Right lobe of liver (tissue), 6 donors: Measurements from ENCODE around the gene PPP4R4. TPM values are rescaled to one million over a fixed set of nuclear protein-coding genes. Genes with fewer than 3 reads are reported as not detected.

Experiments
- ATAC-seq, 4 donors: fragments of 200-7000 bp; cut with Tn5 transposase; one replicate each; pipeline ENCODE4 v1.9.1; 2020; ENCODE audit warnings: mild to moderate bottlenecking in 4 of 4, moderate library complexity in 4 of 4
- DNase-seq, 3 donors: peaks; one replicate each; pipeline ENCODE4 v3.0.0-alpha.2; 2020
- H3K27ac ChIP-seq, 3 donors: fragments of 200-600 bp; one replicate each; pipeline ENCODE4 v1.8.0; 2022
- H3K27me3 ChIP-seq, 2 donors: fragments of 200-600 bp; one replicate each; pipeline ENCODE4 v1.8.0; 2022
- H3K36me3 ChIP-seq, 4 donors: fragments of 200-600 bp; sonication (generic) in 1 of 4; one replicate each; pipeline versions ENCODE4 v1.5.1 to v1.8.0; 2017 to 2022; ENCODE audit warnings: control low read depth in 1 of 4
- H3K4me1 ChIP-seq, 4 donors: fragments of 200-600 bp; sonication (generic) in 1 of 4; one replicate each; pipeline versions ENCODE4 v1.5.1 to v1.8.0; 2017 to 2022; ENCODE audit warnings: control low read depth in 1 of 4
- H3K4me3 ChIP-seq, 3 donors: fragments of 200-600 bp; one replicate each; pipeline ENCODE4 v1.8.0; 2022
- H3K9me3 ChIP-seq, 4 donors: fragments of 200-600 bp; sonication (generic) in 1 of 4; one replicate each; pipeline versions ENCODE4 v1.5.1 to v1.8.0; 2017 to 2022; ENCODE audit warnings: control low read depth in 1 of 4
- CTCF ChIP-seq, 4 donors: fragments of 200-600 bp in 3 of 4; fragments of 450-650 bp in 1 of 4; IDR thresholded peaks; one replicate each; pipeline versions ENCODE4 v1.5.1 to v1.8.0; 2016 to 2022; ENCODE audit warnings: antibody characterized with exemption in 4 of 4, mild to moderate bottlenecking in 2 of 4
- POLR2A ChIP-seq: fragments of 450-650 bp; IDR thresholded peaks from one replicate; pipeline ENCODE4 v1.6.1; 2017; ENCODE audit warnings: antibody characterized with exemption, mild to moderate bottlenecking
- WGBS: methylation state at CpG from one replicate; pipeline ENCODE4 v1.1.6; 2018; ENCODE audit warnings: low coverage, low lambda C conversion rate; ENCODE audit not compliant: insufficient coverage; ENCODE audit errors: missing lambda C conversion rate; 5-methylcytosine and 5-hydroxymethylcytosine counted together
- intact Hi-C, 2 donors: fragments of 100-400 bp; cut with DNase I; formaldehyde crosslinking; loops; one replicate each; pipeline versions ENCODE4 v1.11.2 to v1.14.1; 2022
- total RNA-seq, 6 experiments: library from RNA; depleted of rRNA in 2 of 6; stranded (reverse); fragments of >200 nt in 2 of 6; fragmentation: NEBNext Ultra II Directional in 3 of 6; extraction: Animal tissue kit (Norgen Biotek cat#: 25700) in 3 of 6; gene quantifications; one replicate each; pipeline versions ENCODE4 v1.1.0 to v1.2.4, GENCODE V29; 2016 to 2023
- donor health status: DM: no; HTN: yes; CAD: no.
- donor health status: DM: no; HTN: no; CAD: no.
- donor health status: DM: no; HTN: no; CAD: no.
- donor health status: DM: no; HTN: yes; CAD: no.
- donor health status: DM: no; HTN: yes; CAD: no.

The PPP4R4 gene
- total RNA-seq, 6 experiments from 2014 or later, result 0.26 to 4.1 (median 1.2) TPM

- WGBS, result 54% methylated on average over 1 of the region's 1 CpG
- ATAC-seq (no peak), DNase-seq (no peak)
- Histone ChIP-seq H3K27me3 (no peaks in the 10 kb centered on the region), H3K27ac (no peak overlapping the region), H3K4me1 (no peaks in the 10 kb centered on the region), H3K9me3 (no peaks in the 10 kb centered on the region), H3K36me3 (no peaks in the 10 kb centered on the region), H3K4me3 (no peak overlapping the region)
- no peak for TF ChIP-seq CTCF (IDR thresholded peaks at IDR 0.05)
- no peak for TF ChIP-seq POLR2A
- intact Hi-C loops, result no loop called here
Measured at GRCh38 chr14:94192536-94192935, 18.4 kb downstream of the PPP4R4 start.

GRCh38 chr14:94193776-94194175 lies 19.7 kb downstream of the PPP4R4 start:
- Histone ChIP-seq H3K27me3 (no peaks in the 10 kb centered on the region), H3K9me3 (no peaks in the 10 kb centered on the region), H3K4me1 (no peaks in the 10 kb centered on the region), H3K4me3 (no peak overlapping the region), H3K36me3 (no peaks in the 10 kb centered on the region), H3K27ac (no peak overlapping the region)
- no peak for TF ChIP-seq CTCF (IDR thresholded peaks at IDR 0.05)
- TF ChIP-seq POLR2A, result no peak
- WGBS, result 69% methylated on average over 1 of the region's 1 CpG
- intact Hi-C loops, result no loop called here
- no peak for DNase-seq
- no peak for ATAC-seq

- H3K27me3 ChIP-seq, result no peaks in the 10 kb centered on the region
- no peak overlapping the region for H3K4me3 ChIP-seq
- no peaks in the 10 kb centered on the region for H3K36me3 ChIP-seq
- no peak for TF ChIP-seq CTCF (IDR thresholded peaks at IDR 0.05)
- no peak for TF ChIP-seq POLR2A
- no peaks in the 10 kb centered on the region for H3K4me1 ChIP-seq
- intact Hi-C loops, result no loop called here
- ATAC-seq (no peak), DNase-seq (no peak)
- no peak overlapping the region for H3K27ac ChIP-seq
- 100% methylated on average over 1 of the region's 2 CpGs for WGBS
- H3K9me3 ChIP-seq, result peaks cover 0 to 4% (median 0%) of the 10 kb centered on the region in 4 donors
Measured at GRCh38 chr14:94196057-94196456, 21.9 kb downstream of the PPP4R4 start.

GRCh38 chr14:94203473-94204210 lies 29.5 kb downstream of the PPP4R4 start:
- Histone ChIP-seq H3K27ac (no peak overlapping the region), H3K4me3 (no peak overlapping the region), H3K27me3 (no peaks in the 10 kb centered on the region), H3K36me3 (no peaks in the 10 kb centered on the region), H3K9me3 (peaks cover 0 to 4% (median 0%) of the 10 kb centered on the region in 4 donors), H3K4me1 (no peaks in the 10 kb centered on the region)
- TF ChIP-seq CTCF (IDR thresholded peaks at IDR 0.05) (no peak), POLR2A (no peak)
- WGBS, result 71% methylated on average over 2 of the region's 2 CpGs
- DNase-seq, result no peak
- no peak for ATAC-seq
- intact Hi-C loops, result no loop called here
